ENCODE results near the gene TTC39B.

The TTC39B gene

GRCh38 chr9:15246243-15246642 lies 60.8 kb downstream of the TTC39B start:
- no peak for TF ChIP-seq CTCF (IDR thresholded peaks at IDR 0.05; ENCODE audit: insufficient read depth, low read length, poor library complexity, severe bottlenecking)
- no peak for DNase-seq (ENCODE audit: extremely low read depth, insufficient read length)

GRCh38 chr9:15244001-15244441 lies 63.0 kb downstream of the TTC39B start:
- no peak for DNase-seq (ENCODE audit: extremely low read depth, insufficient read length)
- H3K27me3 ChIP-seq (replicated peaks; ENCODE audit: control insufficient read depth, insufficient read depth, low read length), result no peaks in the 10 kb centered on the region
- H3K36me3 ChIP-seq (ENCODE audit: control insufficient read depth, insufficient read depth, low read length), result no peaks in the 10 kb centered on the region
- H3K4me3 ChIP-seq (replicated peaks; ENCODE audit: low read depth, low read length), result no peak overlapping the region
- no peak for TF ChIP-seq CTCF (IDR thresholded peaks at IDR 0.05; ENCODE audit: insufficient read depth, low read length, poor library complexity, severe bottlenecking)

More at GRCh38 chr9:15246243-15246642, 60.8 kb downstream of the TTC39B start:
- H3K4me3 ChIP-seq (replicated peaks; ENCODE audit: low read depth, low read length), result no peak overlapping the region
- H3K36me3 ChIP-seq (ENCODE audit: control insufficient read depth, insufficient read depth, low read length), result no peaks in the 10 kb centered on the region
- no peaks in the 10 kb centered on the region for H3K27me3 ChIP-seq (replicated peaks; ENCODE audit: control insufficient read depth, insufficient read depth, low read length)

GRCh38 chr9:15243081-15243480 lies 63.9 kb downstream of the TTC39B start:
- H3K27me3 ChIP-seq (replicated peaks; ENCODE audit: control insufficient read depth, insufficient read depth, low read length), result no peaks in the 10 kb centered on the region
- no peak for TF ChIP-seq CTCF (IDR thresholded peaks at IDR 0.05; ENCODE audit: insufficient read depth, low read length, poor library complexity, severe bottlenecking)
- no peaks in the 10 kb centered on the region for H3K36me3 ChIP-seq (ENCODE audit: control insufficient read depth, insufficient read depth, low read length)
- DNase-seq (ENCODE audit: extremely low read depth, insufficient read length), result no peak
- H3K4me3 ChIP-seq (replicated peaks; ENCODE audit: low read depth, low read length), result no peak overlapping the region

GRCh38 chr9:15240927-15241326 lies 66.1 kb downstream of the TTC39B start:
- H3K27me3 ChIP-seq (replicated peaks; ENCODE audit: control insufficient read depth, insufficient read depth, low read length), result no peaks in the 10 kb centered on the region
- H3K4me3 ChIP-seq (replicated peaks; ENCODE audit: low read depth, low read length), result no peak overlapping the region
- no peaks in the 10 kb centered on the region for H3K36me3 ChIP-seq (ENCODE audit: control insufficient read depth, insufficient read depth, low read length)
- DNase-seq (ENCODE audit: extremely low read depth, insufficient read length), result no peak
- no peak for TF ChIP-seq CTCF (IDR thresholded peaks at IDR 0.05; ENCODE audit: insufficient read depth, low read length, poor library complexity, severe bottlenecking)

- no peak for TF ChIP-seq CTCF (IDR thresholded peaks at IDR 0.05; ENCODE audit: insufficient read depth, low read length, poor library complexity, severe bottlenecking)
- Histone ChIP-seq H3K36me3 (ENCODE audit: control insufficient read depth, insufficient read depth, low read length) (no peaks in the 10 kb centered on the region), H3K27me3 (replicated peaks; ENCODE audit: control insufficient read depth, insufficient read depth, low read length) (no peaks in the 10 kb centered on the region), H3K4me3 (replicated peaks; ENCODE audit: low read depth, low read length) (no peak overlapping the region)
- no peak for DNase-seq (ENCODE audit: extremely low read depth, insufficient read length)
Observed at GRCh38 chr9:15239816-15240215, 67.2 kb downstream of the TTC39B start.

- TF ChIP-seq CTCF (IDR thresholded peaks at IDR 0.05; ENCODE audit: insufficient read depth, low read length, poor library complexity, severe bottlenecking), result no peak
- no peaks in the 10 kb centered on the region for H3K36me3 ChIP-seq (ENCODE audit: control insufficient read depth, insufficient read depth, low read length)
- no peaks in the 10 kb centered on the region for H3K27me3 ChIP-seq (replicated peaks; ENCODE audit: control insufficient read depth, insufficient read depth, low read length)
- no peak overlapping the region for H3K4me3 ChIP-seq (replicated peaks; ENCODE audit: low read depth, low read length)
- DNase-seq (ENCODE audit: extremely low read depth, insufficient read length), result no peak
Observed at GRCh38 chr9:15238646-15239045, 68.4 kb downstream of the TTC39B start.

All from GM06990 (cell line).